AG04449 (cell line): ENCODE data around the gene SMCR8.
A peak's percentile ranks its signal among the peaks of the same experiment; 100 is the strongest.

ENCODE experiments used
- CTCF ChIA-PET: fragments of 350-600 bp; formaldehyde crosslinking; extraction: SDS; loops from one replicate; lab custom pipeline; 2021; ENCODE audit warnings: antibody characterized with exemption; lab: Yijun Ruan, JAX
- POLR2A ChIA-PET: fragments of 400-600, 350-600 bp; formaldehyde crosslinking; extraction: SDS; loops from one replicate; lab custom pipeline; 2020; ENCODE audit warnings: antibody characterized with exemption, inconsistent platforms; lab: Yijun Ruan, JAX
- DNase-seq: peaks from one replicate; pipeline ENCODE4 v3.0.0-alpha.2; 2010; ENCODE audit warnings: low read depth, low spot score
- H3K4me3 ChIP-seq: 2 replicates; pipeline ENCODE4 v1.5.1; 2011; ENCODE audit warnings: low read depth, mild to moderate bottlenecking, control low read depth, low read length
- TF ChIP-seq, protein P1 (sequence below): IDR thresholded peaks from one replicate; pipeline ENCODE4 v1.5.1; 2011; ENCODE audit warnings: mild to moderate bottlenecking, moderate library complexity, low read length, control low read depth, inconsistent platforms; ENCODE audit not compliant: insufficient read depth; ENCODE audit errors: missing control alignments

SMCR8 gene

GRCh38 chr17:18318117-18318516 is 3.0 kb downstream of the SMCR8 start:
- ChIA-PET CTCF (interaction anchor here (0.6 kb wide), 1 partner anchor 18 kb away, joined by 4 read pairs; no protein-coding TSS in a partner anchor), POLR2A (no interaction called here)
- no peak for DNase-seq
- no peak overlapping the region for H3K4me3 ChIP-seq
- TF ChIP-seq, protein P1, sequence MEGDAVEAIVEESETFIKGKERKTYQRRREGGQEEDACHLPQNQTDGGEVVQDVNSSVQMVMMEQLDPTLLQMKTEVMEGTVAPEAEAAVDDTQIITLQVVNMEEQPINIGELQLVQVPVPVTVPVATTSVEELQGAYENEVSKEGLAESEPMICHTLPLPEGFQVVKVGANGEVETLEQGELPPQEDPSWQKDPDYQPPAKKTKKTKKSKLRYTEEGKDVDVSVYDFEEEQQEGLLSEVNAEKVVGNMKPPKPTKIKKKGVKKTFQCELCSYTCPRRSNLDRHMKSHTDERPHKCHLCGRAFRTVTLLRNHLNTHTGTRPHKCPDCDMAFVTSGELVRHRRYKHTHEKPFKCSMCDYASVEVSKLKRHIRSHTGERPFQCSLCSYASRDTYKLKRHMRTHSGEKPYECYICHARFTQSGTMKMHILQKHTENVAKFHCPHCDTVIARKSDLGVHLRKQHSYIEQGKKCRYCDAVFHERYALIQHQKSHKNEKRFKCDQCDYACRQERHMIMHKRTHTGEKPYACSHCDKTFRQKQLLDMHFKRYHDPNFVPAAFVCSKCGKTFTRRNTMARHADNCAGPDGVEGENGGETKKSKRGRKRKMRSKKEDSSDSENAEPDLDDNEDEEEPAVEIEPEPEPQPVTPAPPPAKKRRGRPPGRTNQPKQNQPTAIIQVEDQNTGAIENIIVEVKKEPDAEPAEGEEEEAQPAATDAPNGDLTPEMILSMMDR, result no peak

GRCh38 chr17:18318771-18319450 is 3.8 kb downstream of the SMCR8 start:
- DNase-seq, result no peak
- ChIA-PET CTCF (interaction anchor here (0.9 to 3.8 kb wide), 4 partner anchors 11 to 177 kb away, joined by 3 to 20 read pairs (median 6); no protein-coding TSS in a partner anchor), POLR2A (no interaction called here)
- no peak overlapping the region for H3K4me3 ChIP-seq
- TF ChIP-seq, protein P1, result no peak

DNA sequence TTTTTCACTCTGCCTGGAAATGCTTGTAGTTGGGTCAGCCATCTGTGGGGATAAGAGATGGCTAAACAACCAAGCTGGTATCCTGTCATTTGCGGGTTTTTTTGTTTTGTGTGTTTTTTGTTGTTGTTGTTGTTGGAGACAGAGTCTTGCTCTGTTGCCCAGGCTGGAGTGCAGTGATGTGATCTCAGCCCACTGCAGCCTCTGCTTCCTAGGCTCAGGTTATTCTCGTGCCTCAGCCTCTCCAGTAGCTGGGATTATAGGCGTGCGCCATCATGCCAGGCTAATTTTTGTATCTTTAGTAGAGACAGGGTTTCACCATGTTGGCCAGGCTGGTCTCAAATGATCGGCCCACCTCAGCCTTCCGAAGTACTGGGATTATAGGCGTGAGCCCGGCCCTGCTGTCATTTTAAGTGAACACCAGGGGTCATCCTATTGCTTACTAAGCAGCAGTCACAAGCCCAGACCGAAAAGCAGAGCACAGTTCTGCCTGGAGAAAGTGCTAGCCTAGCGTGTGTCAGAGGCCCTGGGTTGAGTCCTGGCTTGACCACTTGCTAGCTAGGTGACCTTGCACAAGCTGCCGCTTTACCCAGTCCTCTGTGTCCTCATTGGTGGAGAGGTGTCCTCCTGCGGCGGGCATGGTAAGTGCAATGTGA is 4.6 kb downstream of the SMCR8 start:
- POLR2A ChIA-PET, result no interaction called here
- TF ChIP-seq, protein P1, result peak; percentile 55
- DNase-seq, result peak; percentile 19
- CTCF ChIA-PET, result interaction anchor here (0.6 to 3.8 kb wide), 10 partner anchors 9 to 176 kb away, joined by 3 to 20 read pairs (median 4); partner anchors contain the start of gene SHMT1
- no peak overlapping the region; the same call in 1 of the 2 replicates for H3K4me3 ChIP-seq

DNA sequence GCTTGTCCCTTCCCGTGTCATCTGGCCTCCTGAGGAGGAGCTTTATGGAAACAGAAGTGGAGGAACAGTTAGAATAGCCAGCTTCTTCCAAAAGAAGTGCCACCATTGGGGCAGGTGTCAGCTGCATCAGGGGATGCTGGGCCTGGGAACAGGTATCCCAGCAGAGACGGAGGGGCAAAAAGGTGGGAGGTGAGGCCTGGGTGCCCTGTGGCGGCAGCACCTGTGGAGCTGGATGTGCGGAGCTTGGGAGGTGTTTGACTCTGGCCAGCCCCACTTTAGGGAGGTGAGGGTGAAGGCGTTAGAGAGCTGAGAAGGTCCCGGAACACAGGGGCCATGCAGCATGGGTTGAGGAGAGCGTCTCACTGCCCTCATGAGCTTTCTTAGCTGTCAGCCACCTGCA is 5.2 kb downstream of the SMCR8 start:
- POLR2A ChIA-PET, result no interaction called here

GRCh38 chr17:18321309-18321708 is 6.2 kb downstream of the SMCR8 start:
- ChIA-PET CTCF (interaction anchor here (1.1 to 3.8 kb wide), 8 partner anchors 8 to 175 kb away, joined by 3 to 20 read pairs (median 4); partner anchors contain the start of gene SHMT1), POLR2A (no interaction called here)
- H3K4me3 ChIP-seq, result no peak overlapping the region
- no peak for DNase-seq
- TF ChIP-seq, protein P1, result no peak

More for the DNA sequence above, 5.2 kb downstream of the SMCR8 start:
- H3K4me3 ChIP-seq, result no peak overlapping the region
- CTCF ChIA-PET, result interaction anchor here (0.6 to 3.8 kb wide), 11 partner anchors 8 to 176 kb away, joined by 3 to 20 read pairs (median 4); partner anchors contain the start of gene SHMT1
- DNase-seq, result no peak
- TF ChIP-seq, protein P1, result no peak

DNA sequence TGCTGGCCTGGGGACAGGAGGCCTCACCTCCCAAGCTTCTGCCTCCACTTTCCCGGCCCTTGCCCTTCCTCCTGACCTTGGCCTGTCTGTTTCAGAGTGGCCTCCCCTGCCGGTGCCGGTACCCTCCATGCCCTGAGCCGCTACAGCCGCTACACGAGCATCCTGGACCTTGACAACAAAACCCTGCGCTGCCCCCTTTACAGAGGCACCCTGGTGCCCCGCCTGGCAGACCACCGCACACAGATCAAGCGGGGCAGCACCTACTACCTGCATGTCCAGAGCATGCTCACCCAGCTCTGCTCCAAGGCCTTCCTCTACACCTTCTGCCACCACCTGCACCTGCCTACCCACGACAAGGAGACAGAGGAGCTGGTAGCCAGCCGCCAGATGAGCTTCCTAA is 7.4 kb downstream of the SMCR8 start:
- no peak for DNase-seq
- TF ChIP-seq, protein P1, result no peak
- ChIA-PET CTCF (interaction anchor here (3.8 kb wide), 1 partner anchor 173 kb away, joined by 20 read pairs; no protein-coding TSS in a partner anchor), POLR2A (no interaction called here)
- H3K4me3 ChIP-seq, result no peak overlapping the region
